Globus pallidus (tissue), 1 donor: ENCODE measurements around the gene NCOA7.
"Not testable (repeated sequence)": the region's sequence is repeated elsewhere in the genome, so short reads cannot be mapped to it uniquely, and the experiment has no call there.

Experiments used
- DNase-seq: peaks from one replicate; pipeline ENCODE4 v3.0.0-alpha.2; 2015; ENCODE audit warnings: low spot score

The NCOA7 gene

GRCh38 chr6:125753218-125753936 is 37.4 kb upstream of the NCOA7 start:
- DNase-seq, result peak; percentile 67

- DNase-seq, result no peak
Observed at GRCh38 chr6:125753937-125754259, 36.9 kb upstream of the NCOA7 start.

GRCh38 chr6:125754566-125754965 is 36.2 kb upstream of the NCOA7 start:
- no peak for DNase-seq

- DNase-seq, result no peak
Observed at GRCh38 chr6:125759184-125759902, 31.4 kb upstream of the NCOA7 start.

GRCh38 chr6:125759959-125760457 is 30.8 kb upstream of the NCOA7 start:
- no peak for DNase-seq

GRCh38 chr6:125764121-125764671 is 26.6 kb upstream of the NCOA7 start:
- DNase-seq, result no peak

- DNase-seq, result peak; percentile 68
Observed at GRCh38 chr6:125765944-125766343, 24.8 kb upstream of the NCOA7 start.

- DNase-seq, result no peak
Observed at GRCh38 chr6:125766641-125767040, 24.1 kb upstream of the NCOA7 start.

- no peak for DNase-seq
Observed at GRCh38 chr6:125769147-125769783, 21.5 kb upstream of the NCOA7 start.

- DNase-seq, result peak; percentile 60
Observed at GRCh38 chr6:125773387-125774341, 17.1 kb upstream of the NCOA7 start.

GRCh38 chr6:125776107-125776826 is 14.5 kb upstream of the NCOA7 start:
- not testable (repeated sequence) for DNase-seq

GRCh38 chr6:125779924-125780539 is 10.7 kb upstream of the NCOA7 start:
- peak; percentile 94 for DNase-seq

GRCh38 chr6:125780540-125781313 is 10.0 kb upstream of the NCOA7 start:
- peak; percentile 77 for DNase-seq

- DNase-seq, result peak; percentile 45
Observed at GRCh38 chr6:125781314-125781868, 9.4 kb upstream of the NCOA7 start.

GRCh38 chr6:125784365-125784764 is 6.4 kb upstream of the NCOA7 start:
- no peak for DNase-seq

- no peak for DNase-seq
Observed at GRCh38 chr6:125787791-125788190, 3.0 kb upstream of the NCOA7 start.

- DNase-seq, result no peak
Observed at GRCh38 chr6:125789167-125789566, 1.6 kb upstream of the NCOA7 start.

- peak; percentile 81 for DNase-seq
Observed at GRCh38 chr6:125789576-125790357, 993 bp upstream of the NCOA7 start.
